ENCODE results near the gene ANKRD40CL. TPM values are rescaled to one million over a fixed set of nuclear protein-coding genes. Genes with fewer than 3 reads are reported as not detected.
A peak's percentile ranks its signal among the peaks of the same experiment; 100 is the strongest.

The ANKRD40CL gene
- total RNA-seq, 2 experiments from 2014 or later: not detected

DNA sequence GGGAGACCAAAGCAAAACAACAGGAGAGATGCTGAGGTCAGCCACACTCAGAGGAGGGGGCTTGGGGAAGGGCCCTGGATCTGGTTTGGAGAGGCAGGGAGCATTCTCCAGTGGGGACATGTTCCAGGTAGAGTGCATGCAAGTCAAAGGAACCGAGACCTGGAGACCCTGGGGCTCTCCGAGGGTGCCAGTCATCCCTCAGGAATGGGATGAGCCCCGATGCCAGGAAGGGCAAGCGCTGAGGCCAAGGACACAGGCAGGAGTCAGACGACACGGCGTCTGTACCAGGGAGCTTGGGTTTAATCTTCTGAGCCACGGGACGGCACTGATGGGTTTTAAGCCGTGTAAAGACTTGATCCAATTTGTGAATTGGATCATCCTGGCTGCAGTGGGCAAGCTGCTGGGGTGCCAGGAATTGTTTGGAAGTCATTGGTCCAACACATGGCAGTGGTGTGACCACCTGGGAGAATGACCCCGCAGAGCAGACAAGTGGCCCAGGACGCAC, 32.9 kb upstream of the ANKRD40CL start:
- H3K4me1 Mint-ChIP-seq: no peaks in the 10 kb centered on the region
- no peak overlapping the region for H3K4me3 Mint-ChIP-seq
- no peaks in the 10 kb centered on the region for H3K27me3 Mint-ChIP-seq
- ATAC-seq (ENCODE audit: low read depth) (no peak), DNase-seq (no peak)
- H3K27ac Mint-ChIP-seq: no peak overlapping the region
- POLR2A ChIA-PET: no interaction called here
- H3K9me3 Mint-ChIP-seq: no peaks in the 10 kb centered on the region
- H3K36me3 Mint-ChIP-seq: no peaks in the 10 kb centered on the region

DNA sequence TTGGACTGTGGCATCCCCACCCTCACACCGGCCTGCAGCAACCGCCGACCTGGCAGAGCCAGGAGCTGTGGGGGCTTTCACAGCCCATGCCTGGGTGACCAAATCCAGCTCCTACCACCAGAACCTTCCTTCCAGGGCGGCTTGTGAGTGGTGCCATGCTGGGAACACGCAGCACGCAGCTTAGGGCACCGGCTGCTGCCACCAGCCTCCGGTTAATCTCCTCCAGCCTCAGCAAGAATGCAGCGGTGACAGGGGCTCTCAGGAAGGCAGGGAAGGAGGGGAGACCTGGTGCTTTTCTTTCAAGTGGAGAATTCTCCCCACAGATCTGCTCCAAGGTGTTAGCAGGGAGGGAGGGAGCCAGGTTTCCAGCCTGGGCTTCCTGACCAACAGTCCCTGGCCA, 32.3 kb upstream of the ANKRD40CL start:
- Mint-ChIP-seq H3K9me3 (no peaks in the 10 kb centered on the region), H3K27me3 (no peaks in the 10 kb centered on the region), H3K4me3 (no peak overlapping the region), H3K4me1 (no peaks in the 10 kb centered on the region), H3K27ac (no peak overlapping the region), H3K36me3 (no peaks in the 10 kb centered on the region)
- DNase-seq (no peak), ATAC-seq (ENCODE audit: low read depth) (no peak)
- POLR2A ChIA-PET: no interaction called here

DNA sequence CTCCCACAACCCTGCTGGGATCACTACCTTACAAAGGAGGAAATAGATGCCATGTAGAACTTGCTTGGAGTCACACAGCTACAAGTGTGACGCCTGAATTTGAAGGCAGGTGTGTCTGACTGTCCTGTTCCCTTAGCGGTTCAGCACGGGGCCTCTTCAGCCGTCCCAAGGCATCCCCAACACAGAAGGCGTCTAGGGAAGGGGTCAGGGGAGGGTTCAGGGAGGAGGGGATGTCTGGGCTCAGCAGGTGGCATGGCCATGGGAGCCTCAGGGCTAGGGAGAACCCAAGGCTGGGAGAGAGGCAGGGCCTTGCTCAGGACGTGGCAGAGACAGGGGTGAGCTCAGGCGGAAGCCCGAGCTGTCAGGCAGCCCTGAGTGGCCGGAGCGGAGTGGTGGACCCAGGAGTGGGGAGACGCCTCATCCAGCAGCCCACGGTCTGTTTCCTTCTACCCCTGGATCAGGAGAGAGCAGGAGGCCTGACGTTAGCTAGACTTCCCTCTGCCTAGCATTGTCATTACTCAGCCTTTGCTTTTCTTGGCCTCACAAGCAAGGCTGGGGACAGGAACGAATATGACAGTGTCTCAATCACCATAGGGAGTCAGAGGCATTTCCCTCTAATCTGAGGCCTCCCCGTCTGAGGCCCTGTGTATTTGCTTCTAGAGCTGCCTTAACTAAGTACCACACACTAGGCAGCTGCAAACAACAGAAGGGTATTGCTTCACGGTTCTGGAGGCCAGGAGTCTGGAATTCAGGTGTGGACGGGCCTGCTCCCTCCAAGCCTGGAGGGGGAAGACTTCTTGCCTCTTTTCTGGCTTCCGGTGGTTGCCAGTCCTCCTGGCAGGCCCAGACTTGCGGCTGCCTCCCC, 31.3 kb upstream of the ANKRD40CL start:
- Mint-ChIP-seq H3K36me3 (no peaks in the 10 kb centered on the region), H3K27ac (no peak overlapping the region), H3K4me1 (no peaks in the 10 kb centered on the region), H3K9me3 (no peaks in the 10 kb centered on the region), H3K27me3 (no peaks in the 10 kb centered on the region), H3K4me3 (no peak overlapping the region)
- no peak for DNase-seq
- ATAC-seq (ENCODE audit: low read depth): no peak
- POLR2A ChIA-PET: no interaction called here

DNA sequence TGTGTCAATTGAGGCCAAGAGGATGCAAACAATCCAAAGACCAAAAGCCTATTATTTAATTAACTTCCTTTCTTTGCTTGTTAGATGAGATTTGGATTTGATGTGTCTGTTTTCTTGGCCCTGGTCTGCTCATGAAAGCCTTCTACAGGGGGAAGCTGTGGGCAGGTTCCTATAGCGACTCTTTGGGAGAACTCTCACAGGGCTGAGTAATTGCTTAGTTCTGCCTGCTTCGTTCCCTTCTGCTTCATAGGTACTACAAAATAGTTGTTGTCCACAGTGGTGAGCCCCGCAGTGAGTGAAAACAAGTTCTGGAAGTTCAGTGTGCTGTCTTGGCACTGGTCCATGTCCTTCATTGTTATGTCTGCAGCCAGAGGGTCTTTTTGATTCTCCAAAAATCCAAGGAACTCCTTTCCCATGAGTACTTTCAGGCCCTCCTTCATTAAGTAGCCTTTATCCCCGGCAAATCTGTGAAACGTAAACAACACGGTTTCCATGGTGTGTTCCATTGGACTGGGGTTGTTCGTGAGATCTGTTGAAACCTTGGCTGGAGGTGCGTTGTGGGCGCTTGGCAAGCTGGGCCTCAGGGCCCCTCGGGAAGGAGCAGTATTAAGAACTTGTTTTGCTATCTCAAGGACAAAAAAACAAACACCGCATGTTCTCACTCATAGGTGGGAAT, 30.0 kb upstream of the ANKRD40CL start:
- Mint-ChIP-seq H3K4me3 (no peak overlapping the region), H3K36me3 (no peaks in the 10 kb centered on the region), H3K9me3 (no peaks in the 10 kb centered on the region), H3K27me3 (no peaks in the 10 kb centered on the region), H3K4me1 (no peaks in the 10 kb centered on the region), H3K27ac (no peak overlapping the region)
- DNase-seq (no peak), ATAC-seq (ENCODE audit: low read depth) (no peak)
- POLR2A ChIA-PET: no interaction called here

DNA sequence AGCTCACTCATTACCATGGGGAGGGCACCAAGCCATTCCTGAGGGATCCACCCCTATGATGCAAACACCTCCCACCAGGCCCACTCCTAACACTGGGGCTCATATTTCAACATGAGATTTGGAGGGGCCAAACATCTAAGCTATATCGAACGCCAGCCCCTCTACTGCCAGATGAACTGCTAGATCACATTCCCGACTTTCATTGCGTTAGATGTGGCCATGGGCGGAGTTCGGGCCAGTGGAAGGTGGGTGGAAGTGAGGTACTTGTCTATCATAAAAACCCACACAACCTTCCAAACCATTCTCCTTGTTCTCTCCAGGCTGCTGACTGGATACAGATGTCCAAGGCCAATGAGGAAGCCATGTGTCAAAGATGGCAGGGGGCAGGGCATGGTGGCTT, 27.0 kb upstream of the ANKRD40CL start:
- Mint-ChIP-seq H3K4me3 (no peak overlapping the region), H3K9me3 (no peaks in the 10 kb centered on the region), H3K36me3 (no peaks in the 10 kb centered on the region), H3K27ac (no peak overlapping the region), H3K27me3 (peaks cover 7% of the 10 kb centered on the region), H3K4me1 (peaks cover 3% of the 10 kb centered on the region)
- POLR2A ChIA-PET: no interaction called here
- DNase-seq (no peak), ATAC-seq (ENCODE audit: low read depth) (no peak)

DNA sequence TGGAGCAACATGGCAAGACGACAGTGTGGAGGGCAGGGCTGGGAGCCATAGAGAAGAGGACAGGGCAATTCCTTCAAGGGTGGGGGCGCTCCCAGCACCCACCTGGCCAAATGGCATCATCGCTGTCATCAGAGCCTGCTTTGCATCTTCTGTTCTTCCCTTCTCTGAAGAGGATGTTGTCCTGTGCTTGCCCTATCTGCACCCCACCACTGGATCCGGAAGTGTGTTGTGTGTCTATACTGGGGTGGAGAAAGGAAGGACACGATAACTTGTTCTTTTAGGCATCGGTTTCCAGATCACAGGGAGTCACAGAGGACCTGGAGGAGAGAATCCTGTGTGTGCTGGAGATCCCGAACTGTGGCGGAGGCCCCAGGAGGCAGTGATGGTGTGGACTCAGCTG, 25.7 kb upstream of the ANKRD40CL start:
- ATAC-seq (ENCODE audit: low read depth) (no peak), DNase-seq (no peak)
- Mint-ChIP-seq H3K27me3 (peaks cover 11% of the 10 kb centered on the region), H3K4me3 (no peak overlapping the region), H3K9me3 (no peaks in the 10 kb centered on the region), H3K27ac (no peak overlapping the region), H3K4me1 (peaks cover 6% of the 10 kb centered on the region), H3K36me3 (no peaks in the 10 kb centered on the region)
- POLR2A ChIA-PET: no interaction called here

DNA sequence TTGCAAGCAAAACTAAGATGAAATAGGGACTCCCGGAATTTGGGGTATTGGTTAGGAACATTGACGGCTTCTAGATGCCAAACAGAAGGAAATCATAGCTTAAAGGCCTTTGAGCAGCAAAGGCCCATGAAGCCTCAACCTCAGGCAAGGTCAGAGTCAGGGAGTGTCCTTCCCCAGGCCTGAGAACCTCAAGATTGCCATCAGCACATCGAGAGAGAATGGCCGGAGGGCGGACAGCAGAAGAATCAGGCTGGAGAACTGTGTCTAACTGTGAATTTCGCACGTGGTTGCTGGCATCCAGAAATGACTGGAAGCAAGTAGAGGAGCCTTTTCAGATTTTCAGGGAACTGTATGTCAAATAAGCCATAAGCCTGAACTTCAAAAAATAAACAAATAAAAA, 24.8 kb upstream of the ANKRD40CL start:
- POLR2A ChIA-PET: no interaction called here
- ATAC-seq (ENCODE audit: low read depth) (no peak), DNase-seq (no peak)
- Mint-ChIP-seq H3K27ac (no peak overlapping the region), H3K4me3 (no peak overlapping the region), H3K9me3 (no peaks in the 10 kb centered on the region), H3K27me3 (peaks cover 11% of the 10 kb centered on the region), H3K4me1 (peaks cover 11% of the 10 kb centered on the region), H3K36me3 (no peaks in the 10 kb centered on the region)

DNA sequence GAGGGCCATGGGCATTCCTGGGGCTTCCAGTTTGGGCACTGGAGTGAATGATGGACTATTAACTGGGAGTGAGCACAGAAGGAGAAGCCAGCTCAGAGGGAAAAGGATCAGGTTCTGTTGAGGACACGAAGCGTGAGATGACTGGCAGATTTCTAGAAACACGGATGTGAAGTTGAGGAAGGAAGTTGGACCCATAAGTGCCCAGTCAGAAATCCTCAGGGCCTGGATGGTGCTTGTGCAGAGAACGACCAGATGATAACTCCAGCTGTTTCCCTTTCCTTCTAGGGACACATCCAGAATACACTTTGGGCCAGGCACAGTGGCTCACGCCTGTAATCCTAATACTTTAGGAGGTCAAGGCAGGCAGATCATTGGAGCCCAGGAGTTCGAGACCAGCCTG, 23.3 kb upstream of the ANKRD40CL start:
- Mint-ChIP-seq H3K27ac (no peak overlapping the region), H3K4me1 (peaks cover 12% of the 10 kb centered on the region), H3K4me3 (no peak overlapping the region), H3K36me3 (no peaks in the 10 kb centered on the region), H3K27me3 (peaks cover 11% of the 10 kb centered on the region), H3K9me3 (no peaks in the 10 kb centered on the region)
- ATAC-seq (ENCODE audit: low read depth): no peak
- POLR2A ChIA-PET: interaction anchor here (0.9 kb wide), 1 partner anchor 13 kb away, joined by 4 read pairs; no protein-coding TSS in a partner anchor
- DNase-seq: no peak

DNA sequence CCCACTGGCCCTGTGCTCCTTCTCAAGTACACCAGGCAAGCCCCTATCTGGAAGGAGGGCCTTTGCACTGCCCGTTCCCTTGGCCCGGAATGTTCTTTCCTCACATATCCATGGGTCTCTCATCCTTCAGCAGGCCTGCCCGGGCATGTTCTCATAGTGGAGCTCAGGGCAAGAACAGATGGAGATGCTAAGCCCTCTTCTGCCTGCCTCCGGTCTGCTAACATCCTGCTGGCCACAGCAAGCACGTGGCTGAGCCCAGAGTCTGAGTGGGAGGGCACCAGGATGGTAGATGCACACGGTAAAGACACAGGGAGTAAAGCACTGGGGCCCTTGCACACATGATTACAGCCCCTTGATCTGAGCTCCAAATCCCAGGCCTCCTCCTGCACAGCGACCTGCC, 19.8 kb upstream of the ANKRD40CL start:
- Mint-ChIP-seq H3K4me1 (peaks cover 16% of the 10 kb centered on the region), H3K4me3 (no peak overlapping the region), H3K9me3 (no peaks in the 10 kb centered on the region), H3K27ac (no peak overlapping the region), H3K27me3 (peaks cover 15% of the 10 kb centered on the region), H3K36me3 (no peaks in the 10 kb centered on the region)
- POLR2A ChIA-PET: no interaction called here
- DNase-seq (no peak), ATAC-seq (ENCODE audit: low read depth) (no peak)

DNA sequence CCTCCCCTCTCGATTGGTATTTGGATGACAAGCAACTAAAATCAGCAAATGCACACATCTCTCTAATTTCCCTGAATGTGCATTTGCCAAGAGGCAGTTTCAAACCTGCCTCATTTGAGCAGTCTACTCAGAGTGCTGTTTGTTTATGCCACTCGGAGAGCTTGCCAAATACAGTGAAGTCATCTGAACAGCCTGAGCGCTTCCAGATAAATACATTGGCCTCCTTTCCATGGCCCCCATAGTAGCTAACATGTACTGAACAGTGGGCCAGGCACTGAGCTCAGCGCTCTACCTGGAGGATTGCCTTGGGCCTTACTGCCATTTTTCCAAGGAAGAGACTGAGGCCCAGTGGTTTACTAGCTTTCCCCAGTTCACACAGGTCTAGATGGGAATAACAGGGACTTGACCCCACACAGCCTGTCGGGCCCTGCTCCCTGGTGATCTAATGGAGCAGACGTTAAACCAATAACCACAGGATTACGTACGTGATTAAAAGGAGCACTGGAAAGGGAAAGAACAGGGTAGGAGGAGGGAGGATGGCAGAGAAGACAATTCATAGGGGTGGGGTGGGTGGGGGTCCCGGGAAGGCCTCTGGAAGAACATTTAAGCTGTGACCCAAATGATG, 18.7 kb upstream of the ANKRD40CL start:
- DNase-seq (no peak), ATAC-seq (ENCODE audit: low read depth) (no peak)
- Mint-ChIP-seq H3K27ac (no peak overlapping the region), H3K36me3 (no peaks in the 10 kb centered on the region), H3K4me3 (no peak overlapping the region), H3K27me3 (peaks cover 23% of the 10 kb centered on the region), H3K9me3 (no peaks in the 10 kb centered on the region), H3K4me1 (peaks cover 19% of the 10 kb centered on the region)
- POLR2A ChIA-PET: no interaction called here

DNA sequence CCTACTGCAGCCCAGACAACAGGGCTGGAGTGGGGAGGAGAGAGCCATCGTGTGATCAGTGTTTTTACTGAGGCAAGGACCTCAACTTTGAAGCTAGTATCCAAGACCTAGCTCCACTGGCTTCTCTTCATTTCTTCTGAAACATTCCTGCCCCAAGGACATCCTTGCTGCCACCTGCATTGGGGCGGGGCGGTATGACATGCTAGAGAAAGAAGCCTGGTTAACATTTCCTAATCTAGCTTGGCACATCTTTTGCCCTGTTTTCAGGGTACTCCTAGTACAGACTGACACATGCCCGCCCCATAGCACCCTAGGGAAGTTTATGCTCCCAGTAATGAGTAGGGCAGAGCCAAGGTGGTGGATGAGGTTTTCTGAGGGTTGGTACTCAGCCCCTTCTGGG, 17.8 kb upstream of the ANKRD40CL start:
- H3K4me3 Mint-ChIP-seq: no peak overlapping the region
- H3K27ac Mint-ChIP-seq: no peak overlapping the region
- no peaks in the 10 kb centered on the region for H3K36me3 Mint-ChIP-seq
- peaks cover 19% of the 10 kb centered on the region for H3K4me1 Mint-ChIP-seq
- H3K9me3 Mint-ChIP-seq: no peaks in the 10 kb centered on the region
- ATAC-seq (ENCODE audit: low read depth) (no peak), DNase-seq (no peak)
- peaks cover 25% of the 10 kb centered on the region for H3K27me3 Mint-ChIP-seq
- POLR2A ChIA-PET: interaction anchor here (1.2 kb wide), 1 partner anchor 81 kb away, joined by 4 read pairs; the partner anchor contains the start of gene TOB1

DNA sequence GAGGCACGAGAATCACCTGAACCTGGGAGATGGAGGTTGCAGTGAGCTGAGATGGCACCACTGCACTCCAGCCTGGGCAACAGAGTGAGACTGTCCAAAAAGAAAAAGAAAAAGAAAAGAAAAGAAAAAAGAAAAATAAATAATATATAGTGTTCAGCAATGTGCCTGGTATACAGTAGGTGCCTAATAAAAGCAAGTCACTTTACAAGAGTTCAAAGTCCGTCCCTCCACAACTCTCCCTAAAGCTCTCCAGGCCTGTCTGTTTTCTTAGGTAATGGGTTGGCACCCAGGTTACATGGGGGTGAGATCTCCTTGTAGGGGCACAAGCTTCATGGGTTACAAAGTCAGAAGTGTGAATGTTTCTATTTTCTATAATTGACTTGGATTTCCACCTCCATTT, 16.6 kb upstream of the ANKRD40CL start:
- no peaks in the 10 kb centered on the region for H3K36me3 Mint-ChIP-seq
- POLR2A ChIA-PET: interaction anchor here (1.2 kb wide), 2 partner anchors 81 to 82 kb away, joined by 4 read pairs; partner anchors contain the start of gene TOB1
- no peak overlapping the region for H3K4me3 Mint-ChIP-seq
- DNase-seq (no peak), ATAC-seq (ENCODE audit: low read depth) (no peak)
- no peaks in the 10 kb centered on the region for H3K9me3 Mint-ChIP-seq
- peaks cover 30% of the 10 kb centered on the region for H3K27me3 Mint-ChIP-seq
- H3K27ac Mint-ChIP-seq: no peak overlapping the region
- H3K4me1 Mint-ChIP-seq: peaks cover 27% of the 10 kb centered on the region

DNA sequence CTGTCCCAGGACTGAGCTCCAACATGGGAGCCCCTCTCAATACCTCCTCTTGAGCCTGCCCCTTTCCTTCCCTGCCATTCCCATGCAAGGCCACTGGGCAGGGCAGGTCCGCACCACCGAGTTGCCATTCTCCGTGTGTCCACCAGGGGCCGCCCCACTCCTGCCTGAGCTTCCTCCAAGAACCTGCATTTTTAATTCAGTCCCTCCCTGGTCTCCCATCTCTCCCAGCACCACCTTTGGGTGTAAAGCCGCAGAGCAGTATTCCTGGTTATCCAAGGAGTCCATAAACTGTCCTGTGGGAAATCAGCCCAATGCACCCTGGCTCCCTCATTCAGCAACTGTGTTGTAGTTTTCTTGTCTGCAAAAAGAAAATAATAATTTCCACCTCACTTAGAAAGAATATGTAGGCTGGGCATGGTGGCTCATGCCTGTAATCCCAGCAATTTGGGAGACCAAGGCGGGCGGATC, 15.9 kb upstream of the ANKRD40CL start:
- Mint-ChIP-seq H3K36me3 (no peaks in the 10 kb centered on the region), H3K27me3 (peaks cover 30% of the 10 kb centered on the region), H3K4me1 (peaks cover 26% of the 10 kb centered on the region), H3K27ac (no peak overlapping the region), H3K4me3 (no peak overlapping the region), H3K9me3 (no peaks in the 10 kb centered on the region)
- POLR2A ChIA-PET: interaction anchor here (0.6 to 1.2 kb wide), 2 partner anchors 65 to 82 kb away, joined by 3 to 4 read pairs; no protein-coding TSS in a partner anchor
- ATAC-seq (ENCODE audit: low read depth) (peak; percentile 70), DNase-seq (peak; percentile 84)

Measured in activated naive CD8-positive, alpha-beta T cell treated with anti-CD3 and anti-CD28 coated beads, Interleukin-2, amount 10 ng/mL, durations not matched to agents 7 days and 5 days (primary cell).